Endothelial cell of umbilical vein (primary cell): Measurements from ENCODE around the gene TNFRSF19. TPM values are rescaled to one million over a fixed set of nuclear protein-coding genes. Genes with fewer than 3 reads are reported as not detected.

Experiments
- BruUV-seq: library from RNA; stranded (reverse); fragments of 400-500 nt; replicated peaks from 2 replicates; lab custom pipeline; 2021; lab: Mats Ljungman, UMichigan
- CTCF ChIA-PET: fragments of 300-600, 350-600 bp; sonication (Branson Sonifier 250); formaldehyde crosslinking; loops from one replicate; lab custom pipeline; 2021; ENCODE audit warnings: antibody characterized with exemption, inconsistent platforms; lab: Charles Lee
- POLR2A ChIA-PET: fragments of 300-600, 350-600 bp; sonication (Branson Sonifier 250); formaldehyde crosslinking; loops from one replicate; lab custom pipeline; 2021; ENCODE audit warnings: antibody characterized with exemption, inconsistent platforms; lab: Charles Lee
- DNase-seq: peaks from one replicate; pipeline ENCODE4 v3.0.0-alpha.2; 2011; ENCODE audit warnings: low read depth, low spot score
- FAIRE-seq: peaks from 2 replicates; lab custom pipeline; 2011; peaks lifted over from hg19 to GRCh38; lab: Jason Lieb, UNC
- H2AFZ ChIP-seq: 2 replicates; pipeline ENCODE4 v1.6.0; 2012; ENCODE audit warnings: low read depth, low read length, control low read depth, inconsistent platforms
- H3K27ac ChIP-seq: 2 replicates; pipeline ENCODE4 v1.5.1; 2011; ENCODE audit warnings: low read depth, mild to moderate bottlenecking, control low read depth, low read length, moderate library complexity; ENCODE audit not compliant: insufficient read depth
- H3K27me3 ChIP-seq, 2 experiments: 2 replicates each; pipeline versions ENCODE4 v1.6.0 to v1.6.1; 2011; ENCODE audit warnings: low read length in 2 of 2, mixed read lengths in 1 of 2; ENCODE audit not compliant: control insufficient read depth in 2 of 2, insufficient read depth in 2 of 2
- H3K36me3 ChIP-seq, 2 experiments: 2 replicates in 1 of 2; 3 replicates in 1 of 2; pipeline ENCODE4 v1.5.1; 2011; ENCODE audit warnings: low read length in 2 of 2, mild to moderate bottlenecking in 1 of 2, moderate library complexity in 1 of 2; ENCODE audit not compliant: control insufficient read depth in 2 of 2, insufficient read depth in 2 of 2; ENCODE audit errors: extremely low read depth in 1 of 2
- H3K4me1 ChIP-seq: 3 replicates; pipeline ENCODE4 v1.5.1; 2011; ENCODE audit warnings: mild to moderate bottlenecking, low read length; ENCODE audit not compliant: control insufficient read depth, insufficient read depth; ENCODE audit errors: extremely low read depth
- H3K4me2 ChIP-seq: 2 replicates; pipeline ENCODE4 v1.6.1; 2011; ENCODE audit warnings: low read length, control low read depth, mixed read lengths; ENCODE audit not compliant: insufficient read depth
- H3K4me3 ChIP-seq, 3 experiments: fragments of 200-600 bp in 1 of 3; sonication (generic), shearing (Covaris generic) in 1 of 3; replicated peaks in 1 of 3; 2 replicates each; pipeline ENCODE4 v1.5.1; 2011 to 2016; ENCODE audit warnings: control low read depth in 3 of 3, low read length in 3 of 3, mild to moderate bottlenecking in 2 of 3, inconsistent platforms in 1 of 3, low read depth in 1 of 3, moderate library complexity in 1 of 3; ENCODE audit not compliant: insufficient read depth in 1 of 3
- H3K79me2 ChIP-seq: 2 replicates; pipeline ENCODE4 v1.6.0; 2012; ENCODE audit warnings: low read length, inconsistent platforms; ENCODE audit not compliant: control insufficient read depth, insufficient read depth
- H3K9ac ChIP-seq: replicated peaks from 2 replicates; pipeline ENCODE3; 2011; ENCODE audit warnings: low read length, control low read depth; ENCODE audit not compliant: insufficient read depth; ENCODE audit errors: extremely low read depth
- H3K9me1 ChIP-seq: replicated peaks from 3 replicates; pipeline ENCODE4 v1.6.0; 2011; ENCODE audit warnings: mild to moderate bottlenecking, low read length; ENCODE audit not compliant: control insufficient read depth, insufficient read depth; ENCODE audit errors: extremely low read depth
- H3K9me3 ChIP-seq: replicated peaks from 2 replicates; pipeline ENCODE4 v1.5.1; 2012; ENCODE audit warnings: low read length, inconsistent platforms; ENCODE audit not compliant: control insufficient read depth, insufficient read depth
- H4K20me1 ChIP-seq: replicated peaks from 2 replicates; pipeline ENCODE3; 2011; ENCODE audit warnings: mild to moderate bottlenecking, low read length; ENCODE audit not compliant: control insufficient read depth, insufficient read depth; ENCODE audit errors: extremely low read depth
- CTCF ChIP-seq, 2 donors: IDR thresholded peaks; 1 replicate in 1 of 2; 2 replicates in 1 of 2; pipeline ENCODE4 v1.5.1; 2011; ENCODE audit warnings: low read length in 2 of 2, mild to moderate bottlenecking in 2 of 2, moderate library complexity in 2 of 2, control low read depth in 1 of 2, inconsistent platforms in 1 of 2, low read depth in 1 of 2; ENCODE audit not compliant: insufficient read depth in 1 of 2; ENCODE audit errors: extremely low read depth in 1 of 2
- EZH2 ChIP-seq: IDR thresholded peaks from 2 replicates; pipeline ENCODE4 v1.6.1; 2012; ENCODE audit warnings: borderline replicate concordance, low read depth, mild to moderate bottlenecking, moderate library complexity, low read length, inconsistent platforms; ENCODE audit not compliant: severe bottlenecking
- FOS ChIP-seq: IDR thresholded peaks from 2 replicates; pipeline ENCODE4 v1.6.1; 2011; ENCODE audit warnings: mild to moderate bottlenecking, low read length, moderate library complexity, borderline replicate concordance; ENCODE audit not compliant: insufficient read depth
- GATA2 ChIP-seq: IDR thresholded peaks from 2 replicates; pipeline ENCODE4 v1.7.0; 2011; ENCODE audit warnings: low read depth, mild to moderate bottlenecking, moderate library complexity, mixed read lengths, low read length; ENCODE audit not compliant: insufficient read length, insufficient read depth
- JUN ChIP-seq: IDR thresholded peaks from 2 replicates; pipeline ENCODE4 v1.6.1; 2011; ENCODE audit warnings: borderline replicate concordance, low read depth; ENCODE audit not compliant: insufficient read length, insufficient read depth
- MAX ChIP-seq: IDR thresholded peaks from 2 replicates; pipeline ENCODE4 v1.6.1; 2011; ENCODE audit not compliant: insufficient read depth, insufficient read length
- MYC ChIP-seq: IDR thresholded peaks from one replicate; pipeline ENCODE4 v1.6.1; 2011; ENCODE audit warnings: mild to moderate bottlenecking, low read depth, low read length
- POLR2A ChIP-seq: IDR thresholded peaks from 2 replicates; pipeline ENCODE4 v1.6.1; 2012; ENCODE audit warnings: low read depth, mild to moderate bottlenecking, control low read depth, low read length
- POLR2AphosphoS5 ChIP-seq: IDR thresholded peaks from 2 replicates; pipeline ENCODE4 v1.6.1; 2012; ENCODE audit warnings: low read depth, mild to moderate bottlenecking, control low read depth, low read length, moderate library complexity; ENCODE audit not compliant: insufficient read depth
- dilution Hi-C: fragments of 300-500 bp; cut with MboI; formaldehyde crosslinking; loops from one replicate; pipeline ENCODE4 v1.15.0; 2019; ENCODE audit warnings: low sequenced_read_pairs; ENCODE audit not compliant: extremely low pct_ligation_motif_present
- intact Hi-C: fragments of 100-400 bp; cut with micrococcal nuclease; formaldehyde crosslinking; loops from one replicate; pipeline ENCODE4 v1.10.0; 2022
- polyA plus RNA-seq, 4 experiments: library from polyadenylated mRNA; depleted of rRNA in 3 of 4; stranded (reverse) in 3 of 4; unstranded in 1 of 4; fragments of >200 nt; gene quantifications; 2 replicates each; pipeline versions ENCODE4 v1.2.1 to v1.2.3, GENCODE V29; 2011 to 2012; ENCODE audit warnings: missing spikeins in 1 of 4
- total RNA-seq: library from RNA; stranded (reverse); gene quantifications from 2 replicates; pipeline ENCODE4 v1.2.3, GENCODE V29; 2021

Gene TNFRSF19
- total and polyA plus RNA-seq, 2 donors (not counting 3 experiments of a cell fraction or from before 2014, with no cell fraction given), result 0.23 to 0.29 TPM

GRCh38 chr13:23584275-23584674, 14.1 kb downstream of the TNFRSF19 start:
- H4K20me1 ChIP-seq, result peaks cover 3% of the 10 kb centered on the region
- H2AFZ ChIP-seq, result no peak overlapping the region
- CTCF ChIA-PET, result no interaction called here
- no TSS peak for BruUV-seq
- intact Hi-C loops, result no loop called here
- dilution Hi-C loops, result no loop called here
- H3K4me1 ChIP-seq, result peaks cover 9% of the 10 kb centered on the region
- DNase-seq (no peak), FAIRE-seq (no peak)
- no peaks in the 10 kb centered on the region for H3K79me2 ChIP-seq
- H3K4me2 ChIP-seq, result no peak overlapping the region
- peaks cover 16 to 48% of the 10 kb centered on the region in 2 experiments for H3K27me3 ChIP-seq
- H3K9me3 ChIP-seq, result no peaks in the 10 kb centered on the region
- no peak overlapping the region for H3K4me3 ChIP-seq
- TF ChIP-seq POLR2A, result no peak
- TF ChIP-seq JUN, result no peak
- no peak for TF ChIP-seq CTCF (IDR thresholded peaks at IDR 0.05; ENCODE audit: extremely low read depth in 1 of 2, insufficient read depth in 1 of 2, low read depth in 1 of 2, low read length in 2 of 2)
- TF ChIP-seq EZH2, result no peak
- TF ChIP-seq POLR2AphosphoS5, result no peak
- TF ChIP-seq MYC, result no peak
- TF ChIP-seq GATA2, result no peak
- TF ChIP-seq FOS, result no peak
- TF ChIP-seq MAX, result no peak
- no peaks in the 10 kb centered on the region for H3K36me3 ChIP-seq
- no peak overlapping the region for H3K9ac ChIP-seq
- no peak overlapping the region for H3K27ac ChIP-seq
- no peaks in the 10 kb centered on the region for H3K9me1 ChIP-seq
- POLR2A ChIA-PET, result no interaction called here
